ENCODE results near the gene GPR17. TPM values are rescaled to one million over a fixed set of nuclear protein-coding genes. Genes with fewer than 3 reads are reported as not detected.

The GPR17 gene
- total and polyA plus RNA-seq, 5 donors from 2014 or later, result not detected

- peaks cover 11% of the 10 kb centered on the region for H3K27me3 ChIP-seq (ENCODE audit: control insufficient read depth, insufficient read depth, low read length)
- peaks cover 45% of the 10 kb centered on the region for H3K27me3 Mint-ChIP-seq
- peaks cover 0 to 6% (median 5%) of the 10 kb centered on the region in 4 donors for H3K4me1 Mint-ChIP-seq
- H3K9me3 Mint-ChIP-seq, result no peaks in the 10 kb centered on the region
- ATAC-seq (ENCODE audit: low read depth in 2 of 2) (no peak), DNase-seq (no peak)
- H3K27ac ChIP-seq (ENCODE audit: insufficient read depth, low read length, poor library complexity, severe bottlenecking), result no peak overlapping the region
- peaks cover 5% of the 10 kb centered on the region for H3K4me1 ChIP-seq (ENCODE audit: control insufficient read depth, insufficient read depth, low read length, poor library complexity, severe bottlenecking)
- H3K4me3 Mint-ChIP-seq, result no peak overlapping the region
- no peak overlapping the region for H3K27ac Mint-ChIP-seq
- no peaks in the 10 kb centered on the region for H3K36me3 ChIP-seq (ENCODE audit: control insufficient read depth, insufficient read depth, low read length)
- H3K4me3 ChIP-seq (ENCODE audit: low read depth, low read length), result no peak overlapping the region
- H3K9me3 ChIP-seq (ENCODE audit: control insufficient read depth in 2 of 2, low read length in 2 of 2), result no peaks in the 10 kb centered on the region
- no peaks in the 10 kb centered on the region for H3K36me3 Mint-ChIP-seq
Observed at GRCh38 chr2:127679680-127680361, 33.9 kb downstream of the GPR17 start.

GRCh38 chr2:127680706-127681287, 34.8 kb downstream of the GPR17 start:
- H3K9me3 ChIP-seq (ENCODE audit: control insufficient read depth in 2 of 2, low read length in 2 of 2), result no peaks in the 10 kb centered on the region
- H3K4me1 ChIP-seq (ENCODE audit: control insufficient read depth, insufficient read depth, low read length, poor library complexity, severe bottlenecking), result no peaks in the 10 kb centered on the region
- peaks cover 42% of the 10 kb centered on the region for H3K27me3 Mint-ChIP-seq
- H3K4me1 Mint-ChIP-seq, result peaks cover 0 to 3% (median 3%) of the 10 kb centered on the region in 4 donors
- H3K36me3 Mint-ChIP-seq, result no peaks in the 10 kb centered on the region
- no peak overlapping the region for H3K4me3 ChIP-seq (ENCODE audit: low read depth, low read length)
- no peaks in the 10 kb centered on the region for H3K9me3 Mint-ChIP-seq
- ATAC-seq (ENCODE audit: low read depth in 2 of 2) (no peak), DNase-seq (no peak)
- no peaks in the 10 kb centered on the region for H3K36me3 ChIP-seq (ENCODE audit: control insufficient read depth, insufficient read depth, low read length)
- no peak overlapping the region for H3K27ac Mint-ChIP-seq
- no peak overlapping the region for H3K27ac ChIP-seq (ENCODE audit: insufficient read depth, low read length, poor library complexity, severe bottlenecking)
- no peak overlapping the region for H3K4me3 Mint-ChIP-seq
- peaks cover 10% of the 10 kb centered on the region for H3K27me3 ChIP-seq (ENCODE audit: control insufficient read depth, insufficient read depth, low read length)

GRCh38 chr2:127681288-127681804, 35.4 kb downstream of the GPR17 start:
- Histone ChIP-seq H3K4me1 (ENCODE audit: control insufficient read depth, insufficient read depth, low read length, poor library complexity, severe bottlenecking) (no peaks in the 10 kb centered on the region), H3K27ac (ENCODE audit: insufficient read depth, low read length, poor library complexity, severe bottlenecking) (no peak overlapping the region), H3K9me3 (ENCODE audit: control insufficient read depth in 2 of 2, low read length in 2 of 2) (no peaks in the 10 kb centered on the region), H3K27me3 (ENCODE audit: control insufficient read depth, insufficient read depth, low read length) (peaks cover 6% of the 10 kb centered on the region), H3K36me3 (ENCODE audit: control insufficient read depth, insufficient read depth, low read length) (no peaks in the 10 kb centered on the region), H3K4me3 (ENCODE audit: low read depth, low read length) (no peak overlapping the region)
- H3K4me3 Mint-ChIP-seq, result no peak overlapping the region
- H3K27me3 Mint-ChIP-seq, result peaks cover 37% of the 10 kb centered on the region
- DNase-seq, result no peak
- H3K4me1 Mint-ChIP-seq, result no peaks in the 10 kb centered on the region
- no peak for ATAC-seq (ENCODE audit: low read depth in 2 of 2)
- no peak overlapping the region for H3K27ac Mint-ChIP-seq
- H3K36me3 Mint-ChIP-seq, result no peaks in the 10 kb centered on the region
- peaks cover 0 to 2% (median 0%) of the 10 kb centered on the region in 7 donors for H3K9me3 Mint-ChIP-seq

GRCh38 chr2:127681976-127682857, 36.3 kb downstream of the GPR17 start:
- H3K27ac Mint-ChIP-seq, result no peak overlapping the region
- no peak overlapping the region for H3K4me3 ChIP-seq (ENCODE audit: low read depth, low read length)
- no peaks in the 10 kb centered on the region for H3K4me1 Mint-ChIP-seq
- H3K9me3 Mint-ChIP-seq, result peaks cover 0 to 5% (median 0%) of the 10 kb centered on the region in 7 donors
- H3K4me3 Mint-ChIP-seq, result no peak overlapping the region
- H3K36me3 Mint-ChIP-seq, result no peaks in the 10 kb centered on the region
- no peak for DNase-seq
- H3K36me3 ChIP-seq (ENCODE audit: control insufficient read depth, insufficient read depth, low read length), result no peaks in the 10 kb centered on the region
- H3K9me3 ChIP-seq (ENCODE audit: control insufficient read depth in 2 of 2, low read length in 2 of 2), result no peaks in the 10 kb centered on the region
- peaks cover 6% of the 10 kb centered on the region for H3K27me3 ChIP-seq (ENCODE audit: control insufficient read depth, insufficient read depth, low read length)
- no peaks in the 10 kb centered on the region for H3K4me1 ChIP-seq (ENCODE audit: control insufficient read depth, insufficient read depth, low read length, poor library complexity, severe bottlenecking)
- peaks cover 37% of the 10 kb centered on the region for H3K27me3 Mint-ChIP-seq
- ATAC-seq (ENCODE audit: low read depth in 2 of 2), result no peak
- H3K27ac ChIP-seq (ENCODE audit: insufficient read depth, low read length, poor library complexity, severe bottlenecking), result no peak overlapping the region

- H3K9me3 Mint-ChIP-seq, result peaks cover 0 to 9% (median under 1%) of the 10 kb centered on the region in 7 donors
- Histone ChIP-seq H3K4me1 (ENCODE audit: control insufficient read depth, insufficient read depth, low read length, poor library complexity, severe bottlenecking) (no peaks in the 10 kb centered on the region), H3K27me3 (ENCODE audit: control insufficient read depth, insufficient read depth, low read length) (peaks cover 9% of the 10 kb centered on the region), H3K27ac (ENCODE audit: insufficient read depth, low read length, poor library complexity, severe bottlenecking) (no peak overlapping the region), H3K36me3 (ENCODE audit: control insufficient read depth, insufficient read depth, low read length) (no peaks in the 10 kb centered on the region), H3K9me3 (ENCODE audit: control insufficient read depth in 2 of 2, low read length in 2 of 2) (peaks cover 0 to 2% of the 10 kb centered on the region in 2 experiments), H3K4me3 (ENCODE audit: low read depth, low read length) (no peak overlapping the region)
- H3K4me1 Mint-ChIP-seq, result no peaks in the 10 kb centered on the region
- peaks cover 37% of the 10 kb centered on the region for H3K27me3 Mint-ChIP-seq
- no peak overlapping the region for H3K27ac Mint-ChIP-seq
- DNase-seq (no peak), ATAC-seq (ENCODE audit: low read depth in 2 of 2) (no peak)
- H3K36me3 Mint-ChIP-seq, result no peaks in the 10 kb centered on the region
- H3K4me3 Mint-ChIP-seq, result no peak overlapping the region
Observed at GRCh38 chr2:127683056-127683455, 37.1 kb downstream of the GPR17 start.

- Histone ChIP-seq H3K4me3 (ENCODE audit: low read depth, low read length) (no peak overlapping the region), H3K9me3 (ENCODE audit: control insufficient read depth in 2 of 2, low read length in 2 of 2) (peaks cover 5 to 8% of the 10 kb centered on the region in 2 experiments), H3K27ac (ENCODE audit: insufficient read depth, low read length, poor library complexity, severe bottlenecking) (no peak overlapping the region), H3K4me1 (ENCODE audit: control insufficient read depth, insufficient read depth, low read length, poor library complexity, severe bottlenecking) (no peaks in the 10 kb centered on the region), H3K36me3 (ENCODE audit: control insufficient read depth, insufficient read depth, low read length) (no peaks in the 10 kb centered on the region), H3K27me3 (ENCODE audit: control insufficient read depth, insufficient read depth, low read length) (peaks cover 7% of the 10 kb centered on the region)
- H3K27me3 Mint-ChIP-seq, result peaks cover 31% of the 10 kb centered on the region
- H3K27ac Mint-ChIP-seq, result no peak overlapping the region
- no peaks in the 10 kb centered on the region for H3K36me3 Mint-ChIP-seq
- no peak overlapping the region for H3K4me3 Mint-ChIP-seq
- no peak for ATAC-seq (ENCODE audit: low read depth in 2 of 2)
- H3K9me3 Mint-ChIP-seq, result peaks cover 0 to 13% (median 3%) of the 10 kb centered on the region in 7 donors
- no peak for DNase-seq
- H3K4me1 Mint-ChIP-seq, result no peaks in the 10 kb centered on the region
Observed at GRCh38 chr2:127683757-127684156, 37.8 kb downstream of the GPR17 start.

GRCh38 chr2:127685410-127686080, 39.6 kb downstream of the GPR17 start:
- H3K36me3 Mint-ChIP-seq, result no peaks in the 10 kb centered on the region
- Histone ChIP-seq H3K9me3 (ENCODE audit: control insufficient read depth in 2 of 2, low read length in 2 of 2) (peaks cover 11 to 14% of the 10 kb centered on the region in 2 experiments), H3K36me3 (ENCODE audit: control insufficient read depth, insufficient read depth, low read length) (no peaks in the 10 kb centered on the region), H3K27ac (ENCODE audit: insufficient read depth, low read length, poor library complexity, severe bottlenecking) (no peak overlapping the region), H3K4me3 (ENCODE audit: low read depth, low read length) (no peak overlapping the region), H3K27me3 (ENCODE audit: control insufficient read depth, insufficient read depth, low read length) (peaks cover 7% of the 10 kb centered on the region), H3K4me1 (ENCODE audit: control insufficient read depth, insufficient read depth, low read length, poor library complexity, severe bottlenecking) (no peaks in the 10 kb centered on the region)
- no peak for DNase-seq
- peaks cover 0 to 14% (median 3%) of the 10 kb centered on the region in 7 donors for H3K9me3 Mint-ChIP-seq
- H3K27ac Mint-ChIP-seq, result no peak overlapping the region
- H3K27me3 Mint-ChIP-seq, result peaks cover 28% of the 10 kb centered on the region
- no peak for ATAC-seq (ENCODE audit: low read depth in 2 of 2)
- no peak overlapping the region for H3K4me3 Mint-ChIP-seq
- H3K4me1 Mint-ChIP-seq, result no peaks in the 10 kb centered on the region

All from CD4-positive, CD25-positive, alpha-beta regulatory T cell (primary cell).